ENCODE results near the gene ID2.

Gene ID2

GRCh38 chr2:8659092-8659734 is 22.6 kb upstream of the ID2 start:
- POLR2A ChIA-PET (ENCODE audit: low non-redundant PET), result no interaction called here
- DNase-seq (ENCODE audit: low spot score), result no peak
- no peak for TF ChIP-seq CTCF (conservative IDR thresholded peaks at IDR 0.05; ENCODE audit: low read depth)
- CTCF ChIA-PET, result no interaction called here
- no peak overlapping the region for H3K27ac ChIP-seq

GRCh38 chr2:8659735-8660492 is 21.9 kb upstream of the ID2 start:
- CTCF ChIA-PET, result no interaction called here
- no peak for TF ChIP-seq CTCF (conservative IDR thresholded peaks at IDR 0.05; ENCODE audit: low read depth)
- DNase-seq (ENCODE audit: low spot score), result no peak
- POLR2A ChIA-PET (ENCODE audit: low non-redundant PET), result no interaction called here
- H3K27ac ChIP-seq, result no peak overlapping the region

GRCh38 chr2:8661235-8661634 is 20.6 kb upstream of the ID2 start:
- no peak for DNase-seq (ENCODE audit: low spot score)
- CTCF ChIA-PET, result no interaction called here
- H3K27ac ChIP-seq, result no peak overlapping the region
- POLR2A ChIA-PET (ENCODE audit: low non-redundant PET), result no interaction called here
- TF ChIP-seq CTCF (conservative IDR thresholded peaks at IDR 0.05; ENCODE audit: low read depth), result no peak

- ChIA-PET CTCF (interaction anchor here (0.8 kb wide), 1 partner anchor 9 kb away, joined by 3 read pairs; no protein-coding TSS in a partner anchor), POLR2A (ENCODE audit: low non-redundant PET) (no interaction called here)
- DNase-seq (ENCODE audit: low spot score), result no peak
- no peak for TF ChIP-seq CTCF (conservative IDR thresholded peaks at IDR 0.05; ENCODE audit: low read depth)
- no peak overlapping the region for H3K27ac ChIP-seq
Observed at GRCh38 chr2:8661736-8662135, 20.1 kb upstream of the ID2 start.

- ChIA-PET POLR2A (ENCODE audit: low non-redundant PET) (no interaction called here), CTCF (interaction anchor here (0.6 to 0.8 kb wide), 3 partner anchors 8 to 1724 kb away, joined by 3 to 4 read pairs (median 3); no protein-coding TSS in a partner anchor)
- H3K27ac ChIP-seq, result no peak overlapping the region
- peak; percentile 74 for DNase-seq (ENCODE audit: low spot score)
- no peak for TF ChIP-seq CTCF (conservative IDR thresholded peaks at IDR 0.05; ENCODE audit: low read depth)
Observed at GRCh38 chr2:8662239-8662879, 19.5 kb upstream of the ID2 start.

GRCh38 chr2:8663997-8664396 is 17.9 kb upstream of the ID2 start:
- DNase-seq (ENCODE audit: low spot score), result no peak
- H3K27ac ChIP-seq, result no peak overlapping the region
- ChIA-PET POLR2A (ENCODE audit: low non-redundant PET) (no interaction called here), CTCF (interaction anchor here (0.7 to 1.1 kb wide), 2 partner anchors 46 to 556 kb away, joined by 3 read pairs; no protein-coding TSS in a partner anchor)
- no peak for TF ChIP-seq CTCF (conservative IDR thresholded peaks at IDR 0.05; ENCODE audit: low read depth)

Measured in RWPE1 (cell line).